GM23338 (cell line): Measurements from ENCODE around the gene MED27.

Experiments
- CREB1 ChIP-seq: fragments of 250-450 bp; sonication (Bioruptor Pico); IDR thresholded peaks from 2 replicates; pipeline ENCODE4 v1.5.0; 2020; ENCODE audit warnings: low read depth, mild to moderate bottlenecking, moderate library complexity
- CTCF ChIP-seq, 2 experiments: fragments of 200-600 bp in 1 of 2; sonication (generic) in 1 of 2; conservative IDR thresholded peaks; 2 replicates each; pipeline versions ENCODE4 v1.5.1 to v1.6.1; 2016 to 2017; ENCODE audit warnings: antibody characterized with exemption in 2 of 2, low read depth in 2 of 2, mild to moderate bottlenecking in 2 of 2, moderate library complexity in 1 of 2
- ETS1 ChIP-seq: IDR thresholded peaks from 2 replicates; pipeline ENCODE4 v1.6.1; 2016; ENCODE audit warnings: antibody characterized with exemption
- EZH2 ChIP-seq: fragments of 200-600 bp; sonication (generic); IDR thresholded peaks from one replicate; pipeline ENCODE4 v1.8.0; 2017; ENCODE audit warnings: antibody characterized with exemption, mild to moderate bottlenecking, low read depth; ENCODE audit not compliant: unreplicated experiment
- EZH2phosphoT487 ChIP-seq: fragments of 200-600 bp; sonication (generic); IDR thresholded peaks from one replicate; pipeline ENCODE4 v1.8.1; 2018; ENCODE audit warnings: antibody characterized with exemption; ENCODE audit not compliant: unreplicated experiment
- JUNB ChIP-seq: IDR thresholded peaks from one replicate; pipeline ENCODE4 v1.6.1; 2016; ENCODE audit warnings: antibody characterized with exemption; ENCODE audit not compliant: unreplicated experiment
- POLR2AphosphoS5 ChIP-seq: IDR thresholded peaks from 2 replicates; pipeline ENCODE4 v1.6.1; 2016; ENCODE audit warnings: antibody characterized with exemption, low read depth
- REST ChIP-seq: IDR thresholded peaks from one replicate; pipeline ENCODE4 v1.6.1; 2018; ENCODE audit warnings: antibody characterized with exemption; ENCODE audit not compliant: unreplicated experiment
- STAT1 ChIP-seq: IDR thresholded peaks from one replicate; pipeline ENCODE4 v1.6.1; 2016; ENCODE audit warnings: antibody characterized with exemption; ENCODE audit not compliant: unreplicated experiment
- ZNF114 ChIP-seq: fragments of 250-450 bp; sonication (Bioruptor Pico); IDR thresholded peaks from 2 replicates; pipeline ENCODE4 v1.5.0; 2020; ENCODE audit warnings: mild to moderate bottlenecking, moderate library complexity
- ZNF331 ChIP-seq: fragments of 250-450 bp; sonication (Bioruptor Pico); IDR thresholded peaks from 2 replicates; pipeline ENCODE4 v1.5.0; 2020; ENCODE audit warnings: low read depth, mild to moderate bottlenecking, moderate library complexity

- TF ChIP-seq ETS1: no peak
- TF ChIP-seq POLR2AphosphoS5: no peak
- TF ChIP-seq CTCF (conservative IDR thresholded peaks at IDR 0.05; ENCODE audit: low read depth in 2 of 2): no peak
- no peak for TF ChIP-seq EZH2phosphoT487
- no peak for TF ChIP-seq CREB1 (CRISPR knock-in tag)
- TF ChIP-seq EZH2: no peak
- no peak for TF ChIP-seq REST
- no peak for TF ChIP-seq STAT1
- TF ChIP-seq ZNF114 (CRISPR knock-in tag): no peak
- TF ChIP-seq JUNB: no peak
- no peak for TF ChIP-seq ZNF331 (CRISPR knock-in tag)
Measured at GRCh38 chr9:131887680-131888079, 192.0 kb downstream of the MED27 start.
